HG03457 (cell line): Measurements from ENCODE around the gene SYNJ1.
"Not testable (repeated sequence)": the region's sequence is repeated elsewhere in the genome, so short reads cannot be mapped to it uniquely, and the experiment has no call there.

Experiments used
- ATAC-seq: cut with Tn5 transposase; IDR thresholded peaks from one replicate; pipeline ENCODE4 v1.9.1; 2021; ENCODE audit warnings: moderate number of reproducible peaks; ENCODE audit not compliant: unreplicated experiment

Gene SYNJ1, protein sequence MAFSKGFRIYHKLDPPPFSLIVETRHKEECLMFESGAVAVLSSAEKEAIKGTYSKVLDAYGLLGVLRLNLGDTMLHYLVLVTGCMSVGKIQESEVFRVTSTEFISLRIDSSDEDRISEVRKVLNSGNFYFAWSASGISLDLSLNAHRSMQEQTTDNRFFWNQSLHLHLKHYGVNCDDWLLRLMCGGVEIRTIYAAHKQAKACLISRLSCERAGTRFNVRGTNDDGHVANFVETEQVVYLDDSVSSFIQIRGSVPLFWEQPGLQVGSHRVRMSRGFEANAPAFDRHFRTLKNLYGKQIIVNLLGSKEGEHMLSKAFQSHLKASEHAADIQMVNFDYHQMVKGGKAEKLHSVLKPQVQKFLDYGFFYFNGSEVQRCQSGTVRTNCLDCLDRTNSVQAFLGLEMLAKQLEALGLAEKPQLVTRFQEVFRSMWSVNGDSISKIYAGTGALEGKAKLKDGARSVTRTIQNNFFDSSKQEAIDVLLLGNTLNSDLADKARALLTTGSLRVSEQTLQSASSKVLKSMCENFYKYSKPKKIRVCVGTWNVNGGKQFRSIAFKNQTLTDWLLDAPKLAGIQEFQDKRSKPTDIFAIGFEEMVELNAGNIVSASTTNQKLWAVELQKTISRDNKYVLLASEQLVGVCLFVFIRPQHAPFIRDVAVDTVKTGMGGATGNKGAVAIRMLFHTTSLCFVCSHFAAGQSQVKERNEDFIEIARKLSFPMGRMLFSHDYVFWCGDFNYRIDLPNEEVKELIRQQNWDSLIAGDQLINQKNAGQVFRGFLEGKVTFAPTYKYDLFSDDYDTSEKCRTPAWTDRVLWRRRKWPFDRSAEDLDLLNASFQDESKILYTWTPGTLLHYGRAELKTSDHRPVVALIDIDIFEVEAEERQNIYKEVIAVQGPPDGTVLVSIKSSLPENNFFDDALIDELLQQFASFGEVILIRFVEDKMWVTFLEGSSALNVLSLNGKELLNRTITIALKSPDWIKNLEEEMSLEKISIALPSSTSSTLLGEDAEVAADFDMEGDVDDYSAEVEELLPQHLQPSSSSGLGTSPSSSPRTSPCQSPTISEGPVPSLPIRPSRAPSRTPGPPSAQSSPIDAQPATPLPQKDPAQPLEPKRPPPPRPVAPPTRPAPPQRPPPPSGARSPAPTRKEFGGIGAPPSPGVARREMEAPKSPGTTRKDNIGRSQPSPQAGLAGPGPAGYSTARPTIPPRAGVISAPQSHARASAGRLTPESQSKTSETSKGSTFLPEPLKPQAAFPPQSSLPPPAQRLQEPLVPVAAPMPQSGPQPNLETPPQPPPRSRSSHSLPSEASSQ (N-terminal part only)

DNA sequence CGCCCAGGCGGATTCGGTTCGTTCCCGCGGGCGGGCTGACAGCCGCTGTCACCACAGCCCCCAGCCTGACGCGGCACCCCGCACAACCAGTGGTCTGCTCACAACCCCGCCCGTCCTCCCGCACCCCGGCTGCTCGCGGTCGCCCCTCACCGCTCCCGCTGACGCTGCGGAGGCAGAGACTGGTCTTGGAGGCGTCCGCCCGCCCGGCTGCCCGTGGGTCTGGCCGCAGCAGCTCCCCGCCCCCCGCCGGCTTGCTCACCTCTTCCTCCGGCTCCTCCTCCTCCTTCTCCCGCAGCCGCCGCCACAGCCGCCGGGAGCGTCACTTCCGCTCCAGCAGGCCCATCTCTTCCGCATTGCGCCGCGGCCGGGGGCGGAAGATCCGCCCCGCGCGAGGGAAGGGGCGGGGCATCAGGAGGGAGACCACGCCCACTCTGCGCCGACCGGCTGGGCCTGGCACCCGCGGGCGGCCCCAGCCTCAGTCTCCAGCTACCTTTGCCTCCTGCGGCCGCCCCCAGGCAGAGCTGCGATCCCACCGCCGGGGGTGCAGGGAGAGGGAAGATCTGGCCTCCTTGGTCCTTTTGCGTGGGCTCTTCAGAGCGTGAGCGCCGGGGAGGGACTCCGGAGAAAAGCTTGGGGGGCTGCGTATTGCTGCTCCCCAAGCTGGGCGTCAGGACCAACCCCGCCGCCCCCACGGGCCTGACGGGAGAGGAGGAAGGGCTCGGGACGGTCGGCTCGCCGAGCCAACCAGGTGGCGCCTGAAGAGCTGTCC lies at the start of gene SYNJ1:
Gene SYNJ1 (minus strand): TSS at position 327 of the 769 bp plus-strand sequence. CDS start 1,118 bp downstream, outside the sequence.
- peak; percentile 83 for ATAC-seq

DNA sequence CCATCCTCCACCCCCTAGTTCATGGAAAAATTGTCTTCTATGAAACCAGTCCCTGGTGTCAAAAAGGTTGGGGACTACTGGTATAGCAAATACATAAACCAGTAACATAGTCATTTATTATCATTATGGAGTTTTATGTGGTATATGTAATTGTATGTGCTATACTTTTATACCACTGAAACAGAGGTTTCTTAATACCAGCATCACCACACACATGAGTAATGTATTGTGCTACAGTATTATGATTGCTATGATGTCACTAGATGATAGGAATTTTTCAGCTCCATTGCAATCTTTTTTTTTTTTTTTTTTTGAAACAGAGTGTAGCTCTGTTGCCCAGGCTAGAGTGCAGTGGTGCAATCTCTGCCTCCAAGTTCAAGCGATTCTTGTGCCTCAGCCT lies 49.5 kb upstream of the SYNJ1 start:
- ATAC-seq, result no peak

DNA sequence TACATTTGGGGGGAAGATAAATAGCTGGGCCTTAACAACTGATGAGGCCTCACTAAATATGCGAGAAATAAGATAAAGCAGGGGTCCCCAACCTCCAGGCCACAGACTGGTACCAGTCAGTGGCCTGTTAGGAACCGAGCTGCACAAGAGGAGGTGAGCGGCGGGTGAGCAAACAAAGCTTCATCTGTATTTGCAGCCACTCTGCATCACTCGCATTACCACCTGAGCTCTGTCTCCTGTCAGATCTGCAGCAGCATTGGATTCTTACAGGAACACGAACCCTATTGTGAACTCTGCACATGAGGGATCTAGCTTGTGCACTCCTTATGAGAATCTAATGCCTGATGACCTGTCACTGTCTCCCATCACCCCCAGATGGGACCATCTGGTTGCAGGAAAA lies 48.9 kb upstream of the SYNJ1 start:
- ATAC-seq, result no peak

DNA sequence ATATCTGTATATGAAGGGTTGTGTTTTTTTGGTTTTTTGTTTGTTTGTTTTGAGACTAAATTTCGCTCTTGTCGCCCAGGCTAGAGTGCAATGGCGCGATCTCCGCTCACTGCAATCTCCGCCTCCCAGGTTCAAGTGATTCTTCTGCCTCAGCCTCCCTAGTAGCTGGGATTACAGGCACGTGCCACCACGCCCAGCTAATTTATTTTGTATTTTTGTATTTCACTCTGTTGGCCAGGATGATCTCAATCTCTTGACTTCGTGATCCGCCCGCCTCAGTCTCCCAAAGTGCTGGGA lies 45.2 kb upstream of the SYNJ1 start:
- ATAC-seq, result not testable (repeated sequence)

DNA sequence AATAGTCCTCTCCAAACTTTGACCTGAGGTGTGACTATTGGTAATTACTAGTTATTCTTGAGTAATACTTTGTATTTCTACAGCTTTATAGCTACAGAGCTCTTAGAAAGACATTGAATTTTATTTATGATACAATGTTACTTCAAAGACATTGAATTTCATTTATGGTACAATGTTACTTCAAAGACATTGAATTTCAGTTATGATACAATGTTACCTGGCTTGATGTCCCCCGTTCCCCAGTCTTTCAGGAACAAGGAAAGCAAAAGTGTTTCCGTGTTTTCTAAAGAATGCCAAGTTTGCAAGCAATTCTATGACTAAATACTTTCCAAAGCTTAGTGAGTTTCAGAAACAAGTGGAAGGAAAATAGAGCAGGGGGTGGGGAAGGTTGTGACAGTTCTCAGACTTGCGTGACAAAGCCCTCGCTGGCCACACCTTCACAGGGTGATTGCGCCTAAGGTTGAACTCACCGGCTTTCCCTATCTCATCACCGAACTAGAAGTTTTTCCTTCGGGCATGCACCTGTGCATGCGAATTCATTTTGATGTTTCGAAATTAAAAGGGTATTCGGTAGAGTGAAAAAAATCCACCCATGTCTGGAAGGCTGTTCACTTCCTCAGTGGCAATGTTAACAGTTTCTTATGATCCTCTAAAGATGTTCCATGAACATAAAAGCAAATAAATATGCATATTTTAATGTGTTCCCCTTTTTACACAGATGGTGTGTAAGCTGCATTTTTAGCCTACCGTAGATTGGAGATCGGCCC lies 44.7 kb upstream of the SYNJ1 start:
- no peak for ATAC-seq

DNA sequence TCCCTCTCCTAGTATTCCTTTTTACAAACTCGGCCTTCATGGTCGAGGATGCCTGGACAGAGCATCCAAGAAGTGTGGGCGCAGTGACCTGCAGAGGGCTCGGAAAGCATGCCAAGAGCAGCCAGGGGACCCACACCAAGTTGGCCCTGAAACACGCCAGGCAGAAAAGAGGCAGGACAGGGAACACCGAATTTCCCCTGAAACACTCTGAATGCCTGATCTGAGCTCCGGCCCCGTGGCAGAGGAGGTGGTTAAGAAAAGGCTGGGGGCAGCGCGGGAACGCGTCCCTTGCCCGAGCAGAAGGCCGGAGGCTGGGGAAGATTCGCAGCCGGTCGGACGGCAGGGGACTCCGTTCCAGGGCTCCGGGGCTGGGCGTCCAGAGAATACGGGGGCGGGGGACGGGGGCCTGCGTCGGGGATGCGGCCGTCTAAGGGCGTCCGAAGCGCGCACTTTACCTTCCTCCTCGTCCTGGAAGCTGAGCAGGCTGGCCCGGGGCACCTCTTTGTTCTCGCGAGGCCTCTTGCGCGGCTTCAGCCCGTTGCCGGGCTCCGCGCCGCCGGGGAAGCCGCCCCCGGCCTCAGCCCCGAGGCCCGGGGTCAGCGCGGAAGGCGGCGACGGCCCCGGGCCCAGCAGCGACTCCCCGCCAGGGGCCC lies 43.2 kb upstream of the SYNJ1 start:
- ATAC-seq, result peak; percentile 28

DNA sequence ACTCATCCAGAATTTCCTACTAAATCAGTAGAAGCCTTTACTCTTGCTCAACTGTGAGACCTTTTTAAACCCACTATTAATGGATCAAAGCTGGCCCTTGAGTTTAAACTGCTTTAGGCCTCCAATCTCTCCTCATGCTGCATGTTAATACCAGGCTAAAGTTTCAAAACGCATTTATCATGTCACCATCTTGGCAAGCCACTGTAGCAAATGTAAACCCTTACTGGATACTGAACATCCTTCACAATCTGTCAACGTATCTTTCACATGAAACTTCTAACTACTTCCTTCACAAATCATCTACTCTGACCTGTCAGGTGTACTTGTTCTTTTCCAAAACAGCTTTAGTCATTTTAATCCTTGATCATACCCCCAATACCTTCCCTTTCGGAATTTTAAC lies 40.7 kb upstream of the SYNJ1 start:
- no peak for ATAC-seq

DNA sequence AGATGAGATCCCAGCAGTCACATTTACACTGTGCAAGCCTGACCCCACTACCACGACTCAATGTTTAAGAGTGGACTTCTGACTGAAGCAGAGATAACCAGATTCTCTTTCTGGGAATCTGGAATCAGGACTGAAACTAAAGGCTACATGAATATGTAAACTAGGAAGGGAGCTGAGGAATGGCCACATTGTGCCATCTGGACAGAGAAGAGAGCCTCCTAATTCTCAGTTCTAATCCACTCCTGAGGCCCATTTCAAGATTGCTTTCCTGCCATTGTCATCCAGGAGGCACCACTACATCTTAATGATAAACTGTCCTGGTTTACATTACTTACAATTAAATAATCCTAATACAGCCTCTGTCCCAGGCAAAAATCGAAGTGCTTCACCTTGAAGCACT lies 37.2 kb upstream of the SYNJ1 start:
- ATAC-seq, result no peak

DNA sequence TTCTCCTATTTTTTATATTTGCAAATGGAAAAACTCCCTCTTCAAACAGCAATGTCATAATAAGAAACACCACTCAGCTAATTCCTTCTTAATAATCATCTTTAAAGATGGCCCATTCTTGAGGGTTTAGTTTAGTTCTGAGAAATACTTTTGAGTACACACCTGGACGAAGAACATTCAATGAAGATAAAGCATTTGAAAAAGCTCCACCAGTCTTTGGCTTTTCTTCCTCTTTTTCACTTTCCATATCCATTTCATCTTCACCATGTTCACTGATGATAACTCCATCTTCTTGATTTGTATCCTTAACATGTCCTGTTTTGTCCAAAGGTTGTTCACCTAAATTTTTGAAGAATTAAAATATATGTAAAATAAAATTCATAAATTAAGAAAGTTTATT lies 36.4 kb upstream of the SYNJ1 start:
- ATAC-seq, result no peak

DNA sequence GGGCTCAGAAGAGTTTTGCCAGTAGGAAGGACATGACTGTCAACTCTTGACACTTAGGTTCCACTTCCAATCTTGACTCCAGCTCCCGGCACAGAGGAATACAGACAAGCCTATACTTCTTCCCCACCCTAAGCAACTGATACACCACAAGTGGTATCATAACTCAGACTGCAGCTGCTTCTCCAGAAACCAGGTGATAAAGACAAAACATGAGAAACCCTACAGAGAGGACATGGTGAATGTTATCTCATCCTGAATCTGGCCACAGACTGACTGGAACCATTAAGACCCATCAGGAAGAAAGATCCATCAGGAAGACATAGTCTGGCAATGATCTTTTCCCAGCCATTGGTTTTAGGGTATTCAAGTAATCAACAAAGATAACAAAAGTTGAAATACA lies 30.0 kb upstream of the SYNJ1 start:
- no peak for ATAC-seq

DNA sequence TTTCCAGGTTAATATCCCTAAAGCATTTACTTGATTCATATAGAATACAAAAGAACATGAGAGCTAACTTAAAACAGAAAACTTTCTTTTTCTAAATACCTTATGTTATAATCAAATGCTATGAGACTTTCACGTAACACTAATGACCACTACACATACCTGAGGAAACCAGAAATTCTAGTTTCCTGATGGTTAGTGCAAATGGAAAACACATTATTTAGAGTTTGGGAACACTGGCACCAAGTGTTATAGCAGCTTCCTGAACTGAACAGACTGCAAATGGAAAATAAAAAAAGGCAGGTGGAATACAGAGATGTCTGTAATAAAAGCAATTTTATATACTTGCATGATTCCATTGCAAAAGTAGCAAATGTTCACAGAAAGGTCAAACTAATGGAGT lies 28.3 kb upstream of the SYNJ1 start:
- ATAC-seq, result no peak

DNA sequence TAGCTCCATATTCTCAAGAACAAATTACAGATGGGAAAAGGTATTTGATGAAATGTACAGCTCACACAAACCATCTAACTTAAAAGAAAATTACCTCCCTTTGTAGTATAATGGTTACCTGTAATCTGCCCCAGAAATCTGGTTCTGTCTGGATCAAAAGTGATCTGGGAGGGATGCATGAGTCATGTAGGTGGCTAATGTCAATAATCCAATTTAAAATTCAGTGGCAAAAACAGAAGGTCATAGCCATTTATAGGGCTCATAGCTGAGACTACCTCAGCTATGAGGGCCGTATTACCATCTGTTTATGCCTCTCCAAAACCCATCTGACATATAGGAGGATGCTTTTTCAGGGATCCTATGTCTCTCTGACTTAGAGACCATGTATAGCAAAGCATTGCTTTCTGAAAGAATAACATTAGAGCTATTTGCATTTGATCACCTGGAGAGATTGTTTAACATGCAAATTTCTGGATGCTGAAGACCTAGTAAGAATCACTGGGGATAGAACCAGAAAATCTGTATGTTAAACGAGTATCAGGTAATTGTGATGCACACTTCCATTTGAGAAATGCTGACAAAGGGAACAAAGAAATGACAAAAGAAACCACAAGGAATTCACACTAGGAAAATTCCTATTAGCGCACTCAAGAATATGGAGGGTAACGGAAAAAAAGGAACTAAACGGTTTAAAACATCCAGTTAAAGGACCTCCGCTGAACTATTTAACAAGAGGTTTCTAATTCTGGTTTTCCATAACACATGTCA lies 26.2 kb upstream of the SYNJ1 start:
- ATAC-seq, result no peak

DNA sequence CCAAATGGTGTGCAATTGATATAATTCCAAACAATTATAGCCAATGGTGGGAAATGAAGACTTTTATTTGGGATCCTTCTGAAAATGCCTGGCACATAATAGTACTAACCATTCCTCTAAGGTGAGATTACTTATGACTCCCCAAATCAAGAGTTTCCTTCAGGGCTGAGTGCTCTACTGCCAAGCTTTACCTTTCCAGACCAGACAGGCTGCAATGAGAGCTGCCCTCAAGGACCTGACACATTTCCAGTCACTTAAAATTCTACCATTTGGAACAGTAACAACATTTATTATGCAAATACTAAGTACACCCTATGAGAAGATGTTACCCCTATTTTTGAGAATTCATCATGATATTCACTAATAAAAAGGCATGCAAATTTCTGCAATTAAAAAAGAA lies 22.6 kb upstream of the SYNJ1 start:
- no peak for ATAC-seq

DNA sequence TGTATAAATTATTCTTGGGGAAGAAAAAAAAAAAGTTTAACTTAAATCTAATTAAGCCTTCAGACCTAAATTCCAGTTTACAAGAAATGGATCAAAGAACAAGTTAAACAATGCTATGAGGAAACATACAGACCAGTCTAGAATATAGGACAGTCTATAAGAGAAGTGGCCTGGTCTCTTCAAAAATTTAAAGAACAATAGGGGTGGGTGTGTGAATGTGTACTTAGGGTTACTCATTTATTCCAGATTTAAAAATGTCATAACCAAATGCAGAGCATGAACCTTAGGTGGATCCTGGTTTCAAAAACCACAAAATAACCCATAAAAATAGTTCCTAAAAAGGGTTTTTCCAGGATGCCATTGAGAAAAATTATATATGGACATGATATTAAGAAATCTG lies 21.8 kb upstream of the SYNJ1 start:
- ATAC-seq, result no peak

DNA sequence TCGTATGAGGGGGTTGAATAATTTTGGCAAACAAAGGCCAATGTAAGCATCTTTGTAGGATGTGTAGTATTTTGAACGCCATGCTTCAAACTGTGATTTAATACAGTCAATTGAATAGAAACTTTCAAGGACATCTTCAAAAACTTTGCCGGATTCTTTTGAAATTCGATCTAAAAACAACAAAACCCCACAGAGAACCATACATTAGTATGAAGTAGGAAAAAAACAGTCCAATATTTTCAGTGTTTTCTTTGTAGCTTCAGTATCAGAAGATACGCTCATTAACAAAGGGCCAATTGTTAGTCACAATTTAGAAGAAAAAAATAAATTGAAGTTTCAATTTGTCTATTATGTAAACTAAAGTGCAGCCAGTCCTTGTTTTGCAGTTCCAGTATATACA lies 20.7 kb upstream of the SYNJ1 start:
- no peak for ATAC-seq

DNA sequence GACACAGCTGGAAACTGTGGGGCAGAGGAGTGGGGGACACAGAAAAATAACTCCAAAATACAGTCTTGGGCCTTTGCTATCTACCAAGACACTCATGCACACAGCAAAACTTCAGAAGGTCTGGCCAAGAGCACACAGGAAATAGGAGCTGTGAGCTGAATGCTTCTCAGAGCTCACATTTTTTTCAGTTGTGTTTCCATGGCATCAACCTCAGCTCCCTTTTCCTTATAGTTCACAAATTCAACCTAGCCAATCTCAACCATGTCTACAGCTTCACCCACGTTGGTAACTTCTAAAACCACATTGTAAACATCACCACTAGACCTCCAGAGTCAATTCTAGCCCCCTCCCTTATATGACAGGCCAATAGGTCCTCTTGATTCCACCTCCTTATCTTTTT lies 19.6 kb upstream of the SYNJ1 start:
- no peak for ATAC-seq

DNA sequence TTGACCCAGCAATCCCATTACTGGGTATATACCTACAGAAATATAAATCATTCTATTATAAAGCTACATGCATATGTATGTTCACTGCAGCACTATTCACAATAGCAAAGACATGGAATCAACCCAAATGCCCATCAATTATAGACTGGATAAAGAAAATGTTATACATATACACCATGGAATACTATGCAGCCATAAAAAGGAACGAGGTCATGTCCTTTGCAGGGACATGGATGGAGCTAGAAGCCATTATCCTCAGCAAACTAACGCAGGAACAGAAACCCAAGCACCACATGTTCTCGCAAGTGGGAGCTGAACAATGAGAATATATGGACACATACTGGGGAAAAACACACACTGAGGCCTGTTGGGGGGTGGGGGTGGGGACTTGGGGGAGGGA lies 18.9 kb upstream of the SYNJ1 start:
- ATAC-seq, result not testable (repeated sequence)

DNA sequence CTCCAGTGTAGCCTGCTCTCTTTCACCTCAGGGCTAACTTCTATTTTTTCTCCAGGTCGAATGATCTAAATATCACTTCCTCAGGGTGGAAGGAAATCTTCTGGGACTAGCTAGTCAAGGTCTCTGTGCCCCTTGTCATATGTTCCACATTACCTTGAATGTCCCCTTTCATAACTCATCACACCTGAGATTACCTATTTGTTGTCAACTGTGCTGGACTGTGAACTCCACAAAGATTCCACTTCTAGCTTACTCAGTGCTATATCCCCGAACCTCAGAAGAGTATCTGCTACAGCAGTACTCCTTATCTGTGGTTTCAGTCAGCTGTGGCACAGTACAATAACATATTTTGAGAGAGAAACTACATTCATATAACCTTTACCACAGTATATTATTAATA lies 14.6 kb upstream of the SYNJ1 start:
- no peak for ATAC-seq

DNA sequence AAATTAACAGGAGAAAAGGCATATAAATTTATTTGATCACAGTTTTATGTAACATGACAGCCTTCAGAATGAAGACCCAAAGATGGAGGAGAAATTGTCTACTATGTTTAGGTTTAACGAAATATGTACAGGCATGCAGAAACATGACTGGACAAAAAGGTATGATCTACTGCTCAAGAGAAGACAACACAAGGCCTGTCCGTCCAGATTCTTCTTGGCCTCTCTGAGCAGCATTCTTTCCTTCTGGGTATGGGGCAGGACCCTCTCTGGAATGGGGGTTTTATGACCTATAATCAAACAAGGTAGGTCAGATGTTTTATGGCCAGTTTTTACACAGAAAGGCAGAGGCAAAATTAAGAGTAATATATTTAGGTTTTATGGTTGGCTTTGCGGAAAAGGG lies 13.5 kb upstream of the SYNJ1 start:
- no peak for ATAC-seq
